Neural cell (in vitro differentiated cells): ENCODE results near the gene NOSIP. TPM values are rescaled to one million over a fixed set of nuclear protein-coding genes. Genes with fewer than 3 reads are reported as not detected.

Experiments used
- H2AFZ ChIP-seq: fragments of 200-600, 300-800 bp; sonication (generic), shearing (Covaris generic); 2 replicates; pipeline ENCODE4 v1.6.0; 2014; ENCODE audit warnings: low read depth, mild to moderate bottlenecking, antibody characterized with exemption, low read length, moderate library complexity
- H3F3A ChIP-seq: fragments of 200-600 bp; shearing (Covaris generic); 2 replicates; pipeline ENCODE4 v1.6.1; 2016; ENCODE audit warnings: mild to moderate bottlenecking, moderate library complexity, mixed read lengths, antibody characterized with exemption, low read length; ENCODE audit not compliant: insufficient read depth, poor library complexity, severe bottlenecking
- H3K27ac ChIP-seq: fragments of 200-600, 300-800 bp; sonication (generic), shearing (Covaris generic); 2 replicates; pipeline ENCODE4 v1.5.1; 2014; ENCODE audit warnings: mild to moderate bottlenecking, low read length, moderate library complexity
- H3K27me3 ChIP-seq: fragments of 300-800, 200-600 bp; sonication (generic), shearing (Covaris generic); 2 replicates; pipeline ENCODE4 v1.6.0; 2014; ENCODE audit warnings: mild to moderate bottlenecking, low read depth, low read length, moderate library complexity; ENCODE audit not compliant: insufficient read depth
- H3K36me3 ChIP-seq: fragments of 300-800, 200-600 bp; sonication (generic), shearing (Covaris generic); 2 replicates; pipeline ENCODE4 v1.5.1; 2014; ENCODE audit warnings: mild to moderate bottlenecking, antibody characterized with exemption, low read length, moderate library complexity; ENCODE audit not compliant: insufficient read depth
- H3K4me2 ChIP-seq: fragments of 300-800, 200-600 bp; sonication (generic), shearing (Covaris generic); 2 replicates; pipeline ENCODE4 v1.6.0; 2014; ENCODE audit warnings: mild to moderate bottlenecking, low read length
- H3K4me3 ChIP-seq: fragments of 300-800, 200-600 bp; sonication (generic), shearing (Covaris generic); 2 replicates; pipeline ENCODE4 v1.5.1; 2014; ENCODE audit warnings: mild to moderate bottlenecking, low read length, moderate library complexity
- H3K79me2 ChIP-seq: fragments of 200-600 bp; shearing (Covaris generic); replicated peaks from 2 replicates; pipeline ENCODE4 v1.6.0; 2014; ENCODE audit warnings: mild to moderate bottlenecking, low read length, moderate library complexity; ENCODE audit not compliant: insufficient read depth
- H3K9ac ChIP-seq: fragments of 300-800, 200-600 bp; sonication (generic), shearing (Covaris generic); 2 replicates; pipeline ENCODE4 v1.6.1; 2016; ENCODE audit warnings: mild to moderate bottlenecking, low read length, mixed read lengths
- H3K9me2 ChIP-seq: fragments of 200-600 bp; shearing (Covaris generic); 2 replicates; pipeline ENCODE4 v1.6.1; 2016; ENCODE audit warnings: mild to moderate bottlenecking, low read length, mixed read lengths; ENCODE audit not compliant: insufficient read depth
- H3K9me3 ChIP-seq: fragments of 200-600, 300-800 bp; sonication (generic), shearing (Covaris generic); 2 replicates; pipeline ENCODE4 v1.6.1; 2016; ENCODE audit warnings: mild to moderate bottlenecking, mixed run types, low read length, moderate library complexity, mixed read lengths
- H4K20me1 ChIP-seq: fragments of 200-600 bp; shearing (Covaris generic); 2 replicates; pipeline ENCODE4 v1.6.1; 2016; ENCODE audit warnings: mild to moderate bottlenecking, mixed run types; ENCODE audit not compliant: insufficient read depth
- EP300 ChIP-seq: fragments of 450-650 bp; conservative IDR thresholded peaks from 2 replicates; pipeline ENCODE4 v1.6.1; 2014; ENCODE audit warnings: antibody characterized with exemption, mild to moderate bottlenecking, moderate library complexity; ENCODE audit not compliant: poor library complexity, severe bottlenecking
- EZH2 ChIP-seq: fragments of 200-600, 300-800 bp; shearing (Covaris generic), sonication (generic); IDR thresholded peaks from 2 replicates; pipeline ENCODE4 v1.6.1; 2014; ENCODE audit warnings: antibody characterized with exemption, low read length, borderline replicate concordance, mild to moderate bottlenecking; ENCODE audit not compliant: insufficient read depth, poor library complexity, severe bottlenecking
- MXI1 ChIP-seq: fragments of 450-650 bp; conservative IDR thresholded peaks from 2 replicates; pipeline ENCODE4 v1.6.1; 2014; ENCODE audit warnings: antibody characterized with exemption, mild to moderate bottlenecking; ENCODE audit not compliant: poor library complexity, severe bottlenecking
- POLR2AphosphoS5 ChIP-seq: IDR thresholded peaks from 2 replicates; pipeline ENCODE4 v1.6.1; 2012
- RAD21 ChIP-seq: fragments of 450-650 bp; conservative IDR thresholded peaks from 2 replicates; pipeline ENCODE4 v1.6.1; 2014; ENCODE audit warnings: antibody characterized with exemption, mild to moderate bottlenecking, moderate library complexity
- REST ChIP-seq: IDR thresholded peaks from 2 replicates; pipeline ENCODE4 v1.6.1; 2012; ENCODE audit warnings: borderline replicate concordance
- SMC3 ChIP-seq: fragments of 450-650 bp; conservative IDR thresholded peaks from 2 replicates; pipeline ENCODE4 v1.6.1; 2014; ENCODE audit warnings: antibody characterized with exemption, mild to moderate bottlenecking, moderate library complexity; ENCODE audit not compliant: poor library complexity
- TAF1 ChIP-seq: IDR thresholded peaks from 2 replicates; pipeline ENCODE4 v1.6.1; 2012; ENCODE audit warnings: low read depth
- polyA plus RNA-seq: library from polyadenylated mRNA; depleted of rRNA; stranded (reverse); fragments of >200 nt; gene quantifications from 2 replicates; pipeline ENCODE4 v1.2.3, GENCODE V29; 2014
- TF ChIP-seq, protein P1 (sequence below): fragments of 450-650 bp; IDR thresholded peaks from 2 replicates; pipeline ENCODE4 v1.5.1; 2014; ENCODE audit warnings: antibody characterized with exemption, mild to moderate bottlenecking, moderate library complexity; ENCODE audit not compliant: poor library complexity, severe bottlenecking

Gene NOSIP
- polyA plus RNA-seq, 1 donor from 2014 or later: 129 TPM

- no peaks in the 10 kb centered on the region for H3F3A ChIP-seq
- no peaks in the 10 kb centered on the region for H3K27me3 ChIP-seq
- TF ChIP-seq REST: no peak
- TF ChIP-seq TAF1: no peak
- no peak for TF ChIP-seq EP300
- TF ChIP-seq, protein P1, sequence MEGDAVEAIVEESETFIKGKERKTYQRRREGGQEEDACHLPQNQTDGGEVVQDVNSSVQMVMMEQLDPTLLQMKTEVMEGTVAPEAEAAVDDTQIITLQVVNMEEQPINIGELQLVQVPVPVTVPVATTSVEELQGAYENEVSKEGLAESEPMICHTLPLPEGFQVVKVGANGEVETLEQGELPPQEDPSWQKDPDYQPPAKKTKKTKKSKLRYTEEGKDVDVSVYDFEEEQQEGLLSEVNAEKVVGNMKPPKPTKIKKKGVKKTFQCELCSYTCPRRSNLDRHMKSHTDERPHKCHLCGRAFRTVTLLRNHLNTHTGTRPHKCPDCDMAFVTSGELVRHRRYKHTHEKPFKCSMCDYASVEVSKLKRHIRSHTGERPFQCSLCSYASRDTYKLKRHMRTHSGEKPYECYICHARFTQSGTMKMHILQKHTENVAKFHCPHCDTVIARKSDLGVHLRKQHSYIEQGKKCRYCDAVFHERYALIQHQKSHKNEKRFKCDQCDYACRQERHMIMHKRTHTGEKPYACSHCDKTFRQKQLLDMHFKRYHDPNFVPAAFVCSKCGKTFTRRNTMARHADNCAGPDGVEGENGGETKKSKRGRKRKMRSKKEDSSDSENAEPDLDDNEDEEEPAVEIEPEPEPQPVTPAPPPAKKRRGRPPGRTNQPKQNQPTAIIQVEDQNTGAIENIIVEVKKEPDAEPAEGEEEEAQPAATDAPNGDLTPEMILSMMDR: no peak
- no peak for TF ChIP-seq MXI1
- TF ChIP-seq SMC3: no peak
- no peak for TF ChIP-seq POLR2AphosphoS5
- TF ChIP-seq EZH2: no peak
- no peak for TF ChIP-seq RAD21
- H4K20me1 ChIP-seq: no peaks in the 10 kb centered on the region
- no peak overlapping the region for H3K4me3 ChIP-seq
- H3K9ac ChIP-seq: no peak overlapping the region
- peaks cover 6% of the 10 kb centered on the region for H3K79me2 ChIP-seq
- no peaks in the 10 kb centered on the region for H3K9me2 ChIP-seq
- H3K27ac ChIP-seq: no peak overlapping the region
- no peak overlapping the region for H2AFZ ChIP-seq
- H3K9me3 ChIP-seq: no peaks in the 10 kb centered on the region
- H3K4me2 ChIP-seq: no peak overlapping the region
- no peaks in the 10 kb centered on the region for H3K36me3 ChIP-seq
Observed at GRCh38 chr19:49567861-49568441, 12.4 kb downstream of the NOSIP start.

DNA sequence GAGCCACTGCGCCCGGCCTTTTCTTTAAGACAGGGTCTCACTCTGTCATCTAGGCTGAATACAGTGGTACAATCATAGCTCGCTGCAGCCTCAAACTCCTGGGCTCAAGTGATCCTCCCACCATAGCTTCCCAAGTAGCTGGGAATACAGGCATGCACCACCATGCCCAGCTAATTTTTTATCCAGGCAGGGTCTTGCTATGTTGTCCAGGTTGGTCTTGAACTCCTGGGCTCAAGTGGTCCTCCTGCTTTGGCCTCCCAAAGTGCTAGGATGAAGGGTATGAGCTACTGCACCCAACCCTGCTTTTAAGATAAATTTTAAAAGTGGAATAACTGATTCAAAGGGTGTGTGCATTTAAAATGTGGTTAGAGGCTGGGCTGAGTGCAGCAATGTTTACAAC, 14.1 kb downstream of the NOSIP start:
- no peak overlapping the region for H3K27ac ChIP-seq
- H2AFZ ChIP-seq: no peak overlapping the region
- peaks cover 6% of the 10 kb centered on the region for H3K79me2 ChIP-seq
- no peak overlapping the region for H3K4me3 ChIP-seq
- H3K9ac ChIP-seq: no peak overlapping the region
- H3K36me3 ChIP-seq: no peaks in the 10 kb centered on the region
- no peaks in the 10 kb centered on the region for H3F3A ChIP-seq
- no peaks in the 10 kb centered on the region for H3K27me3 ChIP-seq
- H4K20me1 ChIP-seq: no peaks in the 10 kb centered on the region
- H3K4me2 ChIP-seq: no peak overlapping the region
- no peaks in the 10 kb centered on the region for H3K9me3 ChIP-seq
- no peak for TF ChIP-seq REST
- no peak for TF ChIP-seq TAF1
- no peak for TF ChIP-seq EZH2
- TF ChIP-seq, protein P1: no peak
- no peak for TF ChIP-seq SMC3
- no peak for TF ChIP-seq MXI1
- no peak for TF ChIP-seq RAD21
- H3K9me2 ChIP-seq: no peaks in the 10 kb centered on the region
